ENCODE measurements around the gene NEUROG2.

The NEUROG2 gene

GRCh38 chr4:112518675-112519074 is 2.7 kb upstream of the NEUROG2 start:
- Histone ChIP-seq H3K36me3 (ENCODE audit: insufficient read depth, low read length) (no peaks in the 10 kb centered on the region), H3K4me1 (ENCODE audit: insufficient read depth, low read length, poor library complexity, severe bottlenecking) (no peaks in the 10 kb centered on the region), H3K9me3 (ENCODE audit: insufficient read depth, low read depth, low read length) (no peaks in the 10 kb centered on the region), H3K4me2 (ENCODE audit: low read depth, low read length, poor library complexity, severe bottlenecking) (no peak overlapping the region), H3K27me3 (ENCODE audit: insufficient read depth, low read length, poor library complexity, severe bottlenecking) (no peaks in the 10 kb centered on the region), H3K4me3 (ENCODE audit: low read length, poor library complexity, severe bottlenecking) (no peak overlapping the region), H3K9me2 (replicated peaks; ENCODE audit: low read depth, low read length) (no peaks in the 10 kb centered on the region), H3F3A (ENCODE audit: low read depth) (no peaks in the 10 kb centered on the region), H3K9ac (ENCODE audit: low read depth, low read length, poor library complexity, severe bottlenecking) (no peak overlapping the region), H4K20me1 (ENCODE audit: insufficient read depth, low read length, poor library complexity, severe bottlenecking) (no peaks in the 10 kb centered on the region), H3K79me2 (ENCODE audit: insufficient read depth, low read length) (no peaks in the 10 kb centered on the region), H2AFZ (ENCODE audit: low read length) (0 out of 2 replicates have a peak overlapping the region, but pooled peaks have one; percentile 5)
- TF ChIP-seq, protein P1, sequence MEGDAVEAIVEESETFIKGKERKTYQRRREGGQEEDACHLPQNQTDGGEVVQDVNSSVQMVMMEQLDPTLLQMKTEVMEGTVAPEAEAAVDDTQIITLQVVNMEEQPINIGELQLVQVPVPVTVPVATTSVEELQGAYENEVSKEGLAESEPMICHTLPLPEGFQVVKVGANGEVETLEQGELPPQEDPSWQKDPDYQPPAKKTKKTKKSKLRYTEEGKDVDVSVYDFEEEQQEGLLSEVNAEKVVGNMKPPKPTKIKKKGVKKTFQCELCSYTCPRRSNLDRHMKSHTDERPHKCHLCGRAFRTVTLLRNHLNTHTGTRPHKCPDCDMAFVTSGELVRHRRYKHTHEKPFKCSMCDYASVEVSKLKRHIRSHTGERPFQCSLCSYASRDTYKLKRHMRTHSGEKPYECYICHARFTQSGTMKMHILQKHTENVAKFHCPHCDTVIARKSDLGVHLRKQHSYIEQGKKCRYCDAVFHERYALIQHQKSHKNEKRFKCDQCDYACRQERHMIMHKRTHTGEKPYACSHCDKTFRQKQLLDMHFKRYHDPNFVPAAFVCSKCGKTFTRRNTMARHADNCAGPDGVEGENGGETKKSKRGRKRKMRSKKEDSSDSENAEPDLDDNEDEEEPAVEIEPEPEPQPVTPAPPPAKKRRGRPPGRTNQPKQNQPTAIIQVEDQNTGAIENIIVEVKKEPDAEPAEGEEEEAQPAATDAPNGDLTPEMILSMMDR (conservative IDR thresholded peaks at IDR 0.05; ENCODE audit: low read length), result no peak
- no peak for TF ChIP-seq EZH2phosphoT487 (IDR thresholded peaks at IDR 0.05; ENCODE audit: borderline replicate concordance)

GRCh38 chr4:112517911-112518310 is 1.9 kb upstream of the NEUROG2 start:
- Histone ChIP-seq H3K9ac (ENCODE audit: low read depth, low read length, poor library complexity, severe bottlenecking) (no peak overlapping the region), H3K79me2 (ENCODE audit: insufficient read depth, low read length) (no peaks in the 10 kb centered on the region), H2AFZ (ENCODE audit: low read length) (0 out of 2 replicates have a peak overlapping the region, but pooled peaks have one; percentile 5), H3K9me2 (replicated peaks; ENCODE audit: low read depth, low read length) (no peaks in the 10 kb centered on the region), H3K4me3 (ENCODE audit: low read length, poor library complexity, severe bottlenecking) (no peak overlapping the region), H3K27me3 (ENCODE audit: insufficient read depth, low read length, poor library complexity, severe bottlenecking) (no peaks in the 10 kb centered on the region), H3K36me3 (ENCODE audit: insufficient read depth, low read length) (no peaks in the 10 kb centered on the region), H3K9me3 (ENCODE audit: insufficient read depth, low read depth, low read length) (no peaks in the 10 kb centered on the region), H3K4me2 (ENCODE audit: low read depth, low read length, poor library complexity, severe bottlenecking) (peak overlapping the region; percentile 4), H3K4me1 (ENCODE audit: insufficient read depth, low read length, poor library complexity, severe bottlenecking) (no peaks in the 10 kb centered on the region), H3F3A (ENCODE audit: low read depth) (no peaks in the 10 kb centered on the region), H4K20me1 (ENCODE audit: insufficient read depth, low read length, poor library complexity, severe bottlenecking) (no peaks in the 10 kb centered on the region)
- TF ChIP-seq, protein P1 (conservative IDR thresholded peaks at IDR 0.05; ENCODE audit: low read length), result no peak

- no peaks in the 10 kb centered on the region for H3K9me2 ChIP-seq (replicated peaks; ENCODE audit: low read depth, low read length)
- no peaks in the 10 kb centered on the region for H3K4me1 ChIP-seq (ENCODE audit: insufficient read depth, low read length, poor library complexity, severe bottlenecking)
- no peak for TF ChIP-seq EZH2phosphoT487 (IDR thresholded peaks at IDR 0.05; ENCODE audit: borderline replicate concordance)
- TF ChIP-seq, protein P1 (conservative IDR thresholded peaks at IDR 0.05; ENCODE audit: low read length), result no peak
- no peak overlapping the region for H3K4me3 ChIP-seq (ENCODE audit: low read length, poor library complexity, severe bottlenecking)
- H3K9ac ChIP-seq (ENCODE audit: low read depth, low read length, poor library complexity, severe bottlenecking), result no peak overlapping the region
- H2AFZ ChIP-seq (ENCODE audit: low read length), result 0 out of 2 replicates have a peak overlapping the region, but pooled peaks have one; percentile 5
- no peaks in the 10 kb centered on the region for H4K20me1 ChIP-seq (ENCODE audit: insufficient read depth, low read length, poor library complexity, severe bottlenecking)
- no peaks in the 10 kb centered on the region for H3K79me2 ChIP-seq (ENCODE audit: insufficient read depth, low read length)
- H3K9me3 ChIP-seq (ENCODE audit: insufficient read depth, low read depth, low read length), result no peaks in the 10 kb centered on the region
- no peaks in the 10 kb centered on the region for H3F3A ChIP-seq (ENCODE audit: low read depth)
- peak overlapping the region; percentile 4 for H3K4me2 ChIP-seq (ENCODE audit: low read depth, low read length, poor library complexity, severe bottlenecking)
- no peaks in the 10 kb centered on the region for H3K27me3 ChIP-seq (ENCODE audit: insufficient read depth, low read length, poor library complexity, severe bottlenecking)
- H3K36me3 ChIP-seq (ENCODE audit: insufficient read depth, low read length), result no peaks in the 10 kb centered on the region
Measured at GRCh38 chr4:112517067-112517634, 1.2 kb upstream of the NEUROG2 start.

Data from Loucy (cell line).